HCT116 (cell line): ENCODE data around the gene RCE1. TPM values are rescaled to one million over a fixed set of nuclear protein-coding genes. Genes with fewer than 3 reads are reported as not detected.

Experiments
- ATAC-seq: fragments of 200-7000 bp; cut with Tn5 transposase; 2 replicates; pipeline ENCODE4 v1.9.1; 2020; ENCODE audit warnings: mild to moderate bottlenecking, moderate library complexity
- BruUV-seq: library from RNA; stranded (reverse); fragments of 400-500 nt; replicated peaks from 2 replicates; lab custom pipeline; 2021; lab: Mats Ljungman, UMichigan
- CTCF ChIA-PET: fragments of 300-600 bp; sonication (Branson Sonifier 250); formaldehyde crosslinking; loops from one replicate; lab custom pipeline; 2021; ENCODE audit warnings: antibody characterized with exemption; lab: Charles Lee
- POLR2A ChIA-PET: fragments of 300-600, 350-600 bp; sonication (Branson Sonifier 250); formaldehyde crosslinking; loops from one replicate; lab custom pipeline; 2021; ENCODE audit warnings: antibody characterized with exemption; lab: Charles Lee
- RAD21 ChIA-PET, 2 experiments: fragments of 300-600 bp; sonication (Branson Sonifier 250); formaldehyde crosslinking; loops; one replicate each; lab custom pipeline; 2023; ENCODE audit warnings: low total read pairs in 2 of 2; ENCODE audit not compliant: uncharacterized antibody in 2 of 2, unreplicated experiment in 2 of 2, low non-redundant PET in 1 of 2; lab: Charles Lee
- DNase-seq: peaks from one replicate; pipeline ENCODE4 v3.0.0-alpha.2; 2010; ENCODE audit warnings: low read depth, low spot score
- H2AFZ ChIP-seq: fragments of 200-600 bp; shearing (Covaris generic), sonication (generic); 2 replicates; pipeline ENCODE4 v1.6.1; 2017; ENCODE audit warnings: low read depth, mixed run types, mixed read lengths, antibody characterized with exemption, low read length; ENCODE audit not compliant: poor library complexity, severe bottlenecking
- H3K27ac ChIP-seq: 2 replicates; pipeline ENCODE4 v1.5.1; 2012; ENCODE audit warnings: low read depth, low read length
- H3K27me3 ChIP-seq: fragments of 200-600 bp; sonication (generic); 2 replicates; pipeline ENCODE4 v1.6.1; 2016; ENCODE audit warnings: mixed run types, low read length, mixed read lengths; ENCODE audit not compliant: insufficient read depth
- H3K36me3 ChIP-seq, 2 experiments: fragments of 200-500 bp in 1 of 2; fragments of 200-600 bp in 1 of 2; sonication (Bioruptor generic) in 1 of 2; sonication (generic) in 1 of 2; 2 replicates each; pipeline versions ENCODE4 v1.5.1 to v1.6.1; 2014 to 2016; ENCODE audit warnings: low read length in 2 of 2, inconsistent platforms in 1 of 2, mixed read lengths in 1 of 2, mixed run types in 1 of 2; ENCODE audit not compliant: insufficient read depth in 2 of 2, control insufficient read depth in 1 of 2
- H3K4me1 ChIP-seq, 2 experiments: fragments of 200-600 bp in 1 of 2; sonication (generic) in 1 of 2; 2 replicates each; pipeline versions ENCODE4 v1.5.1 to v1.6.1; 2012 to 2017; ENCODE audit warnings: low read length in 2 of 2, inconsistent platforms in 1 of 2, mild to moderate bottlenecking in 1 of 2, mixed read lengths in 1 of 2, mixed run types in 1 of 2, moderate library complexity in 1 of 2; ENCODE audit not compliant: insufficient read depth in 2 of 2, control insufficient read depth in 1 of 2
- H3K4me2 ChIP-seq: fragments of 200-600 bp; sonication (generic); 2 replicates; pipeline ENCODE4 v1.6.1; 2017; ENCODE audit warnings: mixed run types, low read length, mixed read lengths
- H3K4me3 ChIP-seq, 2 experiments: fragments of 200-600 bp in 1 of 2; sonication (generic) in 1 of 2; replicated peaks in 1 of 2; 2 replicates each; pipeline ENCODE4 v1.5.1; 2011 to 2016; ENCODE audit warnings: low read length in 2 of 2, control low read depth in 1 of 2, low read depth in 1 of 2, mild to moderate bottlenecking in 1 of 2, mixed read lengths in 1 of 2, mixed run types in 1 of 2
- H3K79me2 ChIP-seq: fragments of 200-600 bp; sonication (generic); 2 replicates; pipeline ENCODE4 v1.6.1; 2017; ENCODE audit warnings: mild to moderate bottlenecking, mixed run types, low read length, moderate library complexity, mixed read lengths; ENCODE audit not compliant: insufficient read depth
- H3K9ac ChIP-seq: fragments of 200-600 bp; sonication (generic); 2 replicates; pipeline ENCODE4 v1.6.1; 2016; ENCODE audit warnings: low read length, mixed read lengths
- H3K9me2 ChIP-seq: fragments of 200-600 bp; sonication (generic), shearing (Covaris generic); 2 replicates; pipeline ENCODE4 v1.6.1; 2017; ENCODE audit warnings: mixed run types, mild to moderate bottlenecking, moderate library complexity; ENCODE audit not compliant: insufficient read depth
- H3K9me3 ChIP-seq, 2 experiments: fragments of 200-500 bp in 1 of 2; fragments of 200-600 bp in 1 of 2; sonication (Bioruptor generic) in 1 of 2; sonication (generic) in 1 of 2; 2 replicates each; pipeline ENCODE4 v1.6.1; 2014 to 2017; ENCODE audit warnings: low read length in 2 of 2, mixed read lengths in 2 of 2, inconsistent platforms in 1 of 2, low read depth in 1 of 2, mild to moderate bottlenecking in 1 of 2, mixed run types in 1 of 2, moderate library complexity in 1 of 2; ENCODE audit not compliant: control insufficient read depth in 1 of 2, insufficient read depth in 1 of 2
- H4K20me1 ChIP-seq: fragments of 200-600 bp; sonication (generic), shearing (Covaris generic); 2 replicates; pipeline ENCODE4 v1.6.1; 2017; ENCODE audit warnings: mixed run types, mild to moderate bottlenecking, moderate library complexity; ENCODE audit not compliant: insufficient read depth
- CBX3 ChIP-seq: IDR thresholded peaks from 2 replicates; pipeline ENCODE4 v1.6.1; 2012; ENCODE audit warnings: low read depth
- CEBPB ChIP-seq: IDR thresholded peaks from 2 replicates; pipeline ENCODE4 v1.6.1; 2012; ENCODE audit warnings: low read depth
- EGR1 ChIP-seq: IDR thresholded peaks from 2 replicates; pipeline ENCODE4 v1.6.1; 2012; ENCODE audit warnings: low read depth
- ELF1 ChIP-seq: IDR thresholded peaks from 2 replicates; pipeline ENCODE4 v1.6.1; 2012; ENCODE audit warnings: low read depth, borderline replicate concordance
- EZH2 ChIP-seq: fragments of 200-600 bp; sonication (generic); IDR thresholded peaks from 2 replicates; pipeline ENCODE4 v1.6.1; 2017; ENCODE audit warnings: antibody characterized with exemption, mixed run types
- EZH2phosphoT487 ChIP-seq: fragments of 200-600 bp; IDR thresholded peaks from 2 replicates; pipeline ENCODE4 v1.6.1; 2018; ENCODE audit warnings: antibody characterized with exemption, borderline replicate concordance
- JUND ChIP-seq: IDR thresholded peaks from 2 replicates; pipeline ENCODE4 v1.6.1; 2012
- POLR2A ChIP-seq: IDR thresholded peaks from 2 replicates; pipeline ENCODE4 v1.7.0; 2011; ENCODE audit warnings: borderline replicate concordance; ENCODE audit not compliant: insufficient read depth, insufficient read length; ENCODE audit errors: extremely low read depth
- RAD21 ChIP-seq: IDR thresholded peaks from 2 replicates; pipeline ENCODE4 v1.6.1; 2012; ENCODE audit warnings: low read depth, mild to moderate bottlenecking
- SIN3A ChIP-seq: IDR thresholded peaks from 2 replicates; pipeline ENCODE4 v1.6.1; 2012; ENCODE audit warnings: low read depth
- SP1 ChIP-seq: IDR thresholded peaks from 2 replicates; pipeline ENCODE4 v1.6.1; 2012; ENCODE audit warnings: low read depth
- SRF ChIP-seq: IDR thresholded peaks from 2 replicates; pipeline ENCODE4 v1.6.1; 2012; ENCODE audit warnings: low read depth
- TCF7L2 ChIP-seq: IDR thresholded peaks from 2 replicates; pipeline ENCODE4 v1.7.0; 2011; ENCODE audit warnings: borderline replicate concordance, inconsistent platforms; ENCODE audit not compliant: insufficient read depth, insufficient read length; ENCODE audit errors: extremely low read depth
- YY1 ChIP-seq: IDR thresholded peaks from 2 replicates; pipeline ENCODE4 v1.6.1; 2011; ENCODE audit warnings: low read length, low read depth, moderate library complexity, mild to moderate bottlenecking; ENCODE audit not compliant: insufficient replicate concordance; ENCODE audit errors: extremely low read depth
- ZFX ChIP-seq: fragments of 450-650 bp; IDR thresholded peaks from 2 replicates; pipeline ENCODE4 v1.6.1; 2017
- ZNF274 ChIP-seq: fragments of 200-500 bp; sonication (Bioruptor generic); IDR thresholded peaks from 2 replicates; pipeline ENCODE4 v1.6.1; 2014; ENCODE audit warnings: mild to moderate bottlenecking, low read depth, low read length, inconsistent platforms
- intact Hi-C: fragments of 100-400 bp; cut with micrococcal nuclease; formaldehyde crosslinking; loops from 2 replicates; pipeline ENCODE4 v1.10.0; 2022
- total RNA-seq: library from RNA; stranded (reverse); gene quantifications from one replicate; pipeline ENCODE4 v1.2.1, GENCODE V29; 2021; ENCODE audit not compliant: unreplicated experiment
- TF ChIP-seq, protein P1 (sequence below): IDR thresholded peaks from 2 replicates; pipeline ENCODE4 v1.6.1; 2011; ENCODE audit warnings: mild to moderate bottlenecking, low read length, moderate library complexity; ENCODE audit not compliant: insufficient replicate concordance; ENCODE audit errors: extremely low read depth
- TF ChIP-seq, protein P2 (sequence below): IDR thresholded peaks from 2 replicates; pipeline ENCODE4 v1.6.1; 2012
- TF ChIP-seq, protein P3 (sequence below): IDR thresholded peaks from 2 replicates; pipeline ENCODE4 v1.6.1; 2012; ENCODE audit warnings: low read depth
- TF ChIP-seq, protein P4 (sequence below): IDR thresholded peaks from 2 replicates; pipeline ENCODE4 v1.6.1; 2012

The RCE1 gene
- total RNA-seq, 1 experiment from 2014 or later: 35.3 TPM

DNA sequence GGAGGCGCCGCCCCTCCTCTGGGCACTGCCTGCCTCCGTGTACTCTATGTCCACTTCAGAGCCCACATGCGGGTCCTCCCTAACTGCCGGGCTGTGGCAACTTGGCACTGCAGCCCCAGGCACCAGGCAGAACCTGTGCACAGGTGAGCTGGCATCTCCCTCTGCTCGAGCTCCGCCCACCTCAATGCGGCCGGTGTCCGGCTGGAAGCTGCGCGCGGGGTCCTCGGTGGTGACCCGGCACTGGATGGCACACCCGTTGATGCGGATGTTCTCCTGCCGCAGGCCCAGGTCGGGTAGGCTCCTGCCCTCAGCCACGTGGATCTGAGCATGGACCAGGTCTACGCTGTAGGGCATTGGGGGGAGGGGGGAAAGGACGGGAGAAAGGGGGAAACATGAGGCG lies 22.8 kb downstream of the RCE1 start:
- CTCF ChIA-PET: no interaction called here

More for the DNA sequence above, 22.8 kb downstream of the RCE1 start:
- POLR2A ChIA-PET: no interaction called here
- Histone ChIP-seq H3K9me3 (no peaks in the 10 kb centered on the region), H4K20me1 (no peaks in the 10 kb centered on the region), H3K9me2 (no peaks in the 10 kb centered on the region), H3K27me3 (no peaks in the 10 kb centered on the region), H2AFZ (no peak overlapping the region), H3K4me3 (no peak overlapping the region), H3K79me2 (no peaks in the 10 kb centered on the region), H3K36me3 (no peaks in the 10 kb centered on the region; a peak in 1 of 4 replicates), H3K4me2 (no peak overlapping the region), H3K27ac (no peak overlapping the region), H3K4me1 (peaks cover 7 to 23% of the 10 kb centered on the region in 2 experiments; a peak in 3 of 4 replicates), H3K9ac (no peak overlapping the region)
- intact Hi-C loops: no loop called here
- BruUV-seq: no TSS peak
- RAD21 ChIA-PET: no interaction called here
- no peak for ATAC-seq
- TF ChIP-seq SRF: no peak
- no peak for TF ChIP-seq ZNF274
- TF ChIP-seq, protein P1, sequence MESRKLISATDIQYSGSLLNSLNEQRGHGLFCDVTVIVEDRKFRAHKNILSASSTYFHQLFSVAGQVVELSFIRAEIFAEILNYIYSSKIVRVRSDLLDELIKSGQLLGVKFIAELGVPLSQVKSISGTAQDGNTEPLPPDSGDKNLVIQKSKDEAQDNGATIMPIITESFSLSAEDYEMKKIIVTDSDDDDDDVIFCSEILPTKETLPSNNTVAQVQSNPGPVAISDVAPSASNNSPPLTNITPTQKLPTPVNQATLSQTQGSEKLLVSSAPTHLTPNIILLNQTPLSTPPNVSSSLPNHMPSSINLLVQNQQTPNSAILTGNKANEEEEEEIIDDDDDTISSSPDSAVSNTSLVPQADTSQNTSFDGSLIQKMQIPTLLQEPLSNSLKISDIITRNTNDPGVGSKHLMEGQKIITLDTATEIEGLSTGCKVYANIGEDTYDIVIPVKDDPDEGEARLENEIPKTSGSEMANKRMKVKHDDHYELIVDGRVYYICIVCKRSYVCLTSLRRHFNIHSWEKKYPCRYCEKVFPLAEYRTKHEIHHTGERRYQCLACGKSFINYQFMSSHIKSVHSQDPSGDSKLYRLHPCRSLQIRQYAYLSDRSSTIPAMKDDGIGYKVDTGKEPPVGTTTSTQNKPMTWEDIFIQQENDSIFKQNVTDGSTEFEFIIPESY: no peak
- no peak for TF ChIP-seq ELF1
- TF ChIP-seq YY1: no peak
- TF ChIP-seq JUND: no peak
- TF ChIP-seq, protein P2, sequence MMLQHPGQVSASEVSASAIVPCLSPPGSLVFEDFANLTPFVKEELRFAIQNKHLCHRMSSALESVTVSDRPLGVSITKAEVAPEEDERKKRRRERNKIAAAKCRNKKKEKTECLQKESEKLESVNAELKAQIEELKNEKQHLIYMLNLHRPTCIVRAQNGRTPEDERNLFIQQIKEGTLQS: no peak
- no peak for TF ChIP-seq EZH2phosphoT487
- TF ChIP-seq, protein P3, sequence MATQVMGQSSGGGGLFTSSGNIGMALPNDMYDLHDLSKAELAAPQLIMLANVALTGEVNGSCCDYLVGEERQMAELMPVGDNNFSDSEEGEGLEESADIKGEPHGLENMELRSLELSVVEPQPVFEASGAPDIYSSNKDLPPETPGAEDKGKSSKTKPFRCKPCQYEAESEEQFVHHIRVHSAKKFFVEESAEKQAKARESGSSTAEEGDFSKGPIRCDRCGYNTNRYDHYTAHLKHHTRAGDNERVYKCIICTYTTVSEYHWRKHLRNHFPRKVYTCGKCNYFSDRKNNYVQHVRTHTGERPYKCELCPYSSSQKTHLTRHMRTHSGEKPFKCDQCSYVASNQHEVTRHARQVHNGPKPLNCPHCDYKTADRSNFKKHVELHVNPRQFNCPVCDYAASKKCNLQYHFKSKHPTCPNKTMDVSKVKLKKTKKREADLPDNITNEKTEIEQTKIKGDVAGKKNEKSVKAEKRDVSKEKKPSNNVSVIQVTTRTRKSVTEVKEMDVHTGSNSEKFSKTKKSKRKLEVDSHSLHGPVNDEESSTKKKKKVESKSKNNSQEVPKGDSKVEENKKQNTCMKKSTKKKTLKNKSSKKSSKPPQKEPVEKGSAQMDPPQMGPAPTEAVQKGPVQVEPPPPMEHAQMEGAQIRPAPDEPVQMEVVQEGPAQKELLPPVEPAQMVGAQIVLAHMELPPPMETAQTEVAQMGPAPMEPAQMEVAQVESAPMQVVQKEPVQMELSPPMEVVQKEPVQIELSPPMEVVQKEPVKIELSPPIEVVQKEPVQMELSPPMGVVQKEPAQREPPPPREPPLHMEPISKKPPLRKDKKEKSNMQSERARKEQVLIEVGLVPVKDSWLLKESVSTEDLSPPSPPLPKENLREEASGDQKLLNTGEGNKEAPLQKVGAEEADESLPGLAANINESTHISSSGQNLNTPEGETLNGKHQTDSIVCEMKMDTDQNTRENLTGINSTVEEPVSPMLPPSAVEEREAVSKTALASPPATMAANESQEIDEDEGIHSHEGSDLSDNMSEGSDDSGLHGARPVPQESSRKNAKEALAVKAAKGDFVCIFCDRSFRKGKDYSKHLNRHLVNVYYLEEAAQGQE: no peak
- no peak for TF ChIP-seq ZFX
- TF ChIP-seq CBX3: no peak
- no peak for TF ChIP-seq SP1
- TF ChIP-seq POLR2A: no peak
- TF ChIP-seq, protein P4, sequence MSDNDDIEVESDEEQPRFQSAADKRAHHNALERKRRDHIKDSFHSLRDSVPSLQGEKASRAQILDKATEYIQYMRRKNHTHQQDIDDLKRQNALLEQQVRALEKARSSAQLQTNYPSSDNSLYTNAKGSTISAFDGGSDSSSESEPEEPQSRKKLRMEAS: no peak
- TF ChIP-seq EZH2: no peak
- no peak for TF ChIP-seq TCF7L2
- no peak for TF ChIP-seq SIN3A
- no peak for TF ChIP-seq RAD21
- no peak for TF ChIP-seq EGR1
- TF ChIP-seq CEBPB: no peak
- DNase-seq: no peak
